DMS79 (cell line): ENCODE measurements around the gene TTC39A.
"Not testable (repeated sequence)": the region's sequence is repeated elsewhere in the genome, so short reads cannot be mapped to it uniquely, and the experiment has no call there.

ENCODE experiments used
- DNase-seq: peaks from one replicate; lab custom pipeline; 2025; lab: John Stamatoyannopoulos, UW

The TTC39A gene

DNA sequence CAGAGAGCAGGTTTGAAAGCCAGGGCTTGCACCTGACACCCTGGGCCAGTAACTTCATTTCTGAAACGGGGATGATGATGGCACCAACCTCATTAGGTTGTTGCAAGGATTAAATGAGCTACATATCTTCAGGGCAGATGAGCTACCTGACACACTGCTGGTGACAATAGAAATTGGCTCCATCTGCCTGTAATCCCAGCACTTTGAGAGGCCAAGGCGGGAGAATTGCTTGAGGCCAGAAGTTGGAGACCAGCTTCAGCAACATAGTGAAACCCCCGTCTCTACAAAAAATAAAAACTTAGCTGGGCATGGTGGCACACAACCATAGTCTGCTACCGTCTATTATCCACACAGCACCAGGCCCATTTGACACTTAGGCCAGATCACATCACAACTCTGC is 6.3 kb upstream of the TTC39A start:
- DNase-seq = no peak

DNA sequence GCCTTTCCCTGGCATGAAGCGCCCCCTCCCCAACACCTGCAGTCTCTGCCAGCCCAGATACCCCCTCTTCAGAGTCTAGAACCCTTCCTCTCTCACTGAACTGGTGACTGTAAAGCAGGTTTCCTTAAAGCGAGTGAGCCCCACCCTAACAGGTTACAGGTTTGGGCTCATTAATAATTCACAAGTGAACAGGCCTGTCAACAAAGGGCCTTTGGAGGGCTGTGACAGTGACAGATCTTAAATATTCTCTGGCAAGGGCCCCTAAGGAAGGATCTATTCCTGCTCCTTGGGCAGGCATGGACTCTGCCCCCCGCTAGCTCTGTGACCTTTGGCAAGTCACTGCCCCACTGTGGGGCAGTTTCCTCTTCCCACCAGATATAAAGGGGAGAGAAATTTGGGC is 5.6 kb upstream of the TTC39A start:
- no peak for DNase-seq

DNA sequence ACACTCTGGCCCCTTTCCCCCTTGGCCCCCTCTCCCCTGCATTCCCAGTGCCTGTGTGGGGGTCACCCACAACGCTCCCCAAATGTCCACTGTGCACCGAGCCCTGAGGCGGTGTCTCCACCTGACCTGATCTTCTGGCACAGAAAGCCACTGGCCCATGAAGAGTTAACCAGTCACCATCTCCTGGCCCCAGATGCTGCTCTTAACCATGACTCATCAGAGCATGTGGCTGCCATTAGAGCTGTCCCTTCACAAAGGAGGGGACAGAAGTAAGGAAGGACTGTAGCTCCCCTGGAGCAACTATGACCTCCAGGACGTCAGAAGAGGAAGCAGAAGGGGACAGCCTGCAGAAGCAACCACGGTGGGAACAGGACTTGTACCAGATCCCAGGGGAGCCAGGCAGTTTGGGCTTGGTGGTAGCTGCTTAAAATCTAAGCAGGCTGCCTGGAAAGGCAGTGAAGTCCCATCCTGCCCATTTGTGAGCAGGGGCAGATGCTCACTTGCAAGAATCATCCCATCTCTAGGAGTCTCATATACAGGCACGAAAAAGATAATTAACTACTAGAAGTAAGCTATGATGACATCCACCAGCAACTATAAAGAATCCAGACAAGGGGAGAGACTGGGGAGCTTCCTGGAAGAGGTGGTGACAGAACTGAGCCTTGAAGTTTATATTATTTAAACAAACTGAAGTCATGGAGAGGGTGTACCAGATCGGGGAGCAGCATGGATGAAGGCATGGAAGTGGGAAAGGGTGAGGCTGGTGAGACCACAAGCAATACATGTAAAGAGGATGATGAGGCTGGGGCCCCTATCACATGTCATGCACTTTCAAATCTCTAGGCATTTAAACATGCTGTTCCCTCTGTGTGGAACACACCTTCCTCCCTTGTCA is 1.1 kb upstream of the TTC39A start:
- DNase-seq = peak; percentile 29

DNA sequence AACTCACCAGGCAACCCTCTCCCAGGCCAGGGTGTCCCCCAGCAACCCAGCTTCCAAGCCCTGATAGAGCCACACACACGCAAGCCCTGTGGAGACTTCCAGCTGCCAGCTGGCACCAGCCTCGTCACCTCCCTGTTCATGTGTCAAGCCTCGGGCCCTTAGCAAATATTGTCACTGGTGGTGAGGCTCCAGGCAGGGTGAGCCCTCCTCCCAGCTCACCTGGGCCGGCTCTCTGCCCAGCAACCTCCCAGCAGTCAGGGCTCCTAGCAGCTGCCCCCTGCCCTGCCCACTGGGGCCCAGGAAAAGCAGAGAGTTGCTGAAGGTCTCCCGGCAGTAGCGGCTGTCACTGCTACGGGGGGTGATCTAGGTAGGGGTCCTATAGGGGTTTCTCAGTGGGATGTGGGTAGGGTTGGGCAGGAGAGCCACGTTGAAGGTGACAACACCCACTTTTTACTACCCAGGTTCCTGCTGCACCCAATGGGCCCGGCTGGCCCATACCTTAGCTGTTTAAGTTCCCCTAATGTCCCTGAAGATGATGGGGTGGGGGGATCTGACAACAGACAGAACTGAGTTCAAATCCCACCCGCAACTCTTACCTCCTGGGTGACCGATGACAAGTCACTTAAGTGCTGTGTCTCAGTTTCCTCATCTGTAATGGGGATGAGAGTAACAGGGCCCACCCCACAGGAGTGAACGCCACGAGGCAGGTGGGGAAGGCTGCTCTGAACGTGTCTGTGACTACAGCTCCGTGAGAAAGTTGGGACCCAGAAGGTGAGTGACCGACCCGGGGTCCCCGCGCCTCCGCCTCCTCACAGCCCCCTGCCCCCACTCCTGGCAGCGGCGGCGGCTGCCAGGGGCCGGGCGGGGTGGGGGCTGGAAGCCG is 678 bp downstream of the TTC39A start:
- DNase-seq = peak; percentile 16

DNA sequence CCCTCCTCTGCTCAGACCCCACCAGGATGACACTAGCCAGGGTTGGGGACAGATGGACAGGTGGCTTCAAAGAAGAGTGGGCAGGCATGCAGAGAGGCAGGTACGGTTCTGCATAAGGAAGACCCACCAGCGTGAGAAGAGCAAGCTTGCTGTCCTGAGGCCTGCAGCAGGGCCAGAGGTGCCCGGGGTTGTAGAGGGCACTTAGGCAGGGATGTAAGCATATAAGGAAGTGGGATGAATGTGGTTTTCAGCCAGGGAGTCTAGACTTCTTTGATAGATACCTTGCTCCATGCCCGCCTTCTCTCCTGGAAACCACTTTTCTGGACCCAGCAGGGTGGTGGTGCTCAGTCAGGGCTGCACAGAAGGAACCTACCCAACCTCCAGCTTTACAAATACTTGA is 1.4 kb downstream of the TTC39A start:
- DNase-seq = no peak

DNA sequence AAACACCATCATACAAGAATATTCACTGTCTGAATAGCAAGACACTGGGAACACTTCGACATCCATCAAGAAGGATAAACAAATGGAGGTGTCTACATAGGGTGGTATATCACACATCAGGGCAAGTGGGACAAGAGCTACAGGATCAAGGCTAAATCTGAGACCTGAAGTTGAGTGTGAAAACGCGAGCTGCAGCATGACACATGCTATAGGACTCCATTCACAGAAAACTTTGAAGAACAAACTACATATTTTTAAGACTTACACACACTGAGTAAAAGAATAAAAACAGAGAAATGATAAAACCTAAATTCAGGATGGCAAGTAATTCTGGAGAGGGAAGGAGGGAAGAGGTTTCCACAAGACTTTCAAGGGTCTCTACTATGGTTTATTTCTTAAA is 2.1 kb downstream of the TTC39A start:
- DNase-seq = no peak

DNA sequence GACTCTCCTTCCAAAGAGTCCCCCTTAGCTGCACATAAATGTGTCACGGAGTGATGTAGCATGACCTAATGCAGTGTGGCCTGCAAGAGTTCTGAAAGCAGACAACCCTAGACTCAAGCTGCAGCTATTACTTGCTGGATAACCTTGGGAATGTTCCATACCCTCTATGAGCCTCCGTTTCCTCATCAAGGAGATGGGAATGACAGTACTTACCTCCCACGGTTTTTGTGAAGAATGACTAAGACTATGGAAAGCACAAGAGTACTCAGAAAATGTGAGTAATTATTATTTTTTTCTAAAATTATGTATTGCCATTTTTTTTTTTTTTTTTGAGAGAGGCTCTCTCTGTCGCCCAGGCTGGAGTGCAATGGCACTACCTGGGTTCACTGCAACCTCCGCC is 3.0 kb downstream of the TTC39A start:
- no peak for DNase-seq

DNA sequence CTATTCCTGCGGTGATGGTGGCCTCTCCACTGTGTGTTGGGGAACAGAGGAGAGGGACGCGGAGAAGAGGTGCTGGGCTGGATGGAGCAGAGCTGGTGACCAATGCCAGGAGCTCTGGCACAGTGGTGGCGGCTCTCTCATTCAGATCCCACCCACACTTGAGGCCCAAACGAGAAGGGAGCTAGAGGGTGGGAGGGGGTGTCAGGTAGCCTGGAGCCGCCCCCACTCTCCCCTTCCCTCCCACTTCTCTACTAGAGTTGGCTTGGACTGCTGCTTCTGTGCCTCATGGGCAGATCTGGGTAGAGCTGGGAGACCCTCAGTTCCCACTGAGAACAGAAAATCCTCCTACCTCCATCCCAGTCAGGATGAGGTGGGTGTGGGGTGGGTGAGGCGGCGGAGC is 3.5 kb downstream of the TTC39A start:
- DNase-seq = no peak

DNA sequence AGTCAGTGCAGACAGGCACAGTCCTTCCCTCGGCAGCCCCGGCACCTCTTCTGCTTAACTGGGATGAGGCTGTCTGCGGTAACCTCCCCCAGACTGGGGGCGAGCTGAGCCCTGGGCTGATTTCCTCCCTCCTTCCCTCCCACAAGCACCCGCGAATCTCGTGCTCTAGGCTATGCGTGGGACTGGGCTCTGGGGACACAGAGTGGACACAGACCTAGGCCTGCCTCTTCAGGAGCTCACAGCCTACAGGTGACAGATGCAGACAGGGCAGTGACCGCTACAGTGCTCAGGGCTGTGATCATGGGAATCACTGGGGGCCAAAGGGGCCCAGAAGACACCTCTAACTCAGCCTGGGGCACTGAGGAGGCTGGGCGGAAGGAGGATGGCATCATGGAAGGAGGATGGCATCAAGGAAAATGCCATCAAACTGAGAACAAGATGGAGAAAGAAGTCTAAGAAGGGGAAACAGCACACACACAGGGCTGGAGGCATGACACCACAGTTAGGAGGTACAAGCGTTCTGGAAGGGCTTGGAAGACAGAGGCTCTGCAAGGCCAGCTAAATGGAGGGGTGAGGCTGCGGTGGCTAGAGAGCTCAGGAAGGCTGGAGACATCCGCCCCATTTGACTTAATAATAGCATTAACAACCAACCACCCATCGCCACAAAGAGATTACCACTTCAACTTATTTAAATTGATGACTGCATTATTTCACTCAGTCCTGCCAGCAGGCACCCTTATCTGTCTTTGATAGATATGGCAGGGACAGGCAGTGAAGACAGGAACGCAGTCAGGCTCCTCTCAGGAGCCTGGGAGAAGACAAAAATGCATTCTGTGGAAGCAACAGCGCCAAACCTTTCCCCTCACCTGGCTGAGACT is 4.2 kb downstream of the TTC39A start:
- DNase-seq = no peak

DNA sequence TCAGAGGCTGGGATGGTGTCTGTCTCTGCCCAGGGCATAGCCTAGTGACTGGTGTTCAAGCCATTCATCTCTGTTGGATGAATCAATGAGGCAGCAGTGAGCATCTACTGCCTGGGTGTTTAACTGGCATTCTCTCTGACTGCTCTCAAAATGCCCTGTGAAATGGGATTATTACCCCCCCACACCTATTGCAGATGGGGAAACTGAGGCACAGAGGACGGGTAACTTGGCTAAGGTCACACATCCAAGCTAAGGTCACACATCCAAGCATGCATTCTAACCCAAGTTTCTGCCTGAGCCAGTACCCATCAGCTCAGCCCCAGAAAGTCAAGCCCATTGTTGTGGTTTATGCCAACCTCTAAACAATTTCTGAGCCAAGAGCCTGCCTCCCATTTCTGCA is 5.0 kb downstream of the TTC39A start:
- DNase-seq = no peak

DNA sequence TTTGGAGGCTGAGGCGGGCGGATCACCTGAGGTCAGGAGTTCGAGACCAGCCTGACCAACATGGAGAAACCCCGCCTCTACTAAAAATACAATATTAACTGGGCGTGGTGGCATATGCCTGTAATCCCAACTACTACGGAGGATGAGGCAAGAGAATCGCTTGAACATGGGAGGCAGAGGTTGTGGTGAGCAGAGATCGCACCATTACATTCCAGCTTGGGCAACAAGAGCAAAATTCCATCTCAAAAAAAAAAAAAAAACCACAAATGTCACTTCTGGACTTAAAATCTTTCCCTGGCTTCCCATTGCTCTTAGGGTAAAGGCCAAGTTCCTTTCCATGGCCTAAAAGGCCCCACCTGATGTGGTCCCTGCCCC is 5.4 kb downstream of the TTC39A start:
- DNase-seq = not testable (repeated sequence)

DNA sequence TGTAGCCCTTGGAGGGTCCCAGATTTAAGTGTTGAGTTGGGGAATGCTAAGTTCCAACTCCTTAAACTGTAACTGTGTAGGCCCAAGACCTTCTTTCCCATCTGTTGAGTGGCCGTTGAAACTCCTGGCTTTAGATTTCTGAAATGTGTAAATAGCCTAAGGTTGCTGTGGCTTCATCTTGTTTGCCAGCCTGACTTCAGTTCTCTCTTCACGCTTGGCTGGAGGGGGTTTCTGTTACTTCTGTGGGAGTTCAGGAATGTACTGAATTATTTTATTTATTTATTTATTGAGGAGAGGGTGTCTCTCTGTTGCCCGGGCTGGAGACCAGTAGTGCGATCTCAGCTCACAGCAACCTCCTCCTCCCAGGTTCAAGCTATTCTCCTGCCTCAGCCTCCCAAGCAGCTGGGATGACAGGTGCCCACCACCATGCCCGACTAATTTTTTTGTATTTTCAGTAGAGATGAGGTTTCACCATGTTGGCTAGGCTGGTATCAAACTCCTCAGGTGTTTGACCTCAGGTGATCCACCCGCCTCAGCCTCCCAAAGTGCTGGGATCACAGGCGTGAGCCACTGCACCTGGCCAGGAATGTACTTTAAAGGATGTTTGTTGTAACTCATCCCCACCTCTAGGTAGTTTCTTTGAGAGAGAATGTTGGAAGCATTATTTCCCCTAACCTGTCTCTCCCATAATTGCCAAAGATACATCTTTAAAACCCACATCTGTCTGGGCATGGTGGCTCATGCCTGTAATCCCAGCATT is 5.9 kb downstream of the TTC39A start:
- DNase-seq = no peak

DNA sequence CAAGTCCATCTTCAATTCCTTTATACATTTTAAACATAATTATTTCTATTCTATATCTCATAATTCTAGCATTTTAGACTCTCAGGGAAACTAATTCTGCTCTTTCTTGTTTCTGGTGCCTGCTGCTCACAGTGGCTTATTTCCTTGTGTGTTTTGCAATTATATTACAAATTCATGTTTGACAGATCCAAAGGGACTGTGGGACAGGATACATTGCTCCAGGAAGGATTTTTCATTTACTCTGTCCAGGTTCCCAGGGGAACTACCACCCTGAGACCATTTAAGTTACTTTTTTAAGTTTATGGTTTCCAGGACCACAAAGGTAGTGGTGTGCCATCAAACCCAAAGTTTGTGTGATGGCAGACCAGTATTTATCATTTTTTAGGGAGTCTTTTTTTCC is 6.6 kb downstream of the TTC39A start:
- no peak for DNase-seq

DNA sequence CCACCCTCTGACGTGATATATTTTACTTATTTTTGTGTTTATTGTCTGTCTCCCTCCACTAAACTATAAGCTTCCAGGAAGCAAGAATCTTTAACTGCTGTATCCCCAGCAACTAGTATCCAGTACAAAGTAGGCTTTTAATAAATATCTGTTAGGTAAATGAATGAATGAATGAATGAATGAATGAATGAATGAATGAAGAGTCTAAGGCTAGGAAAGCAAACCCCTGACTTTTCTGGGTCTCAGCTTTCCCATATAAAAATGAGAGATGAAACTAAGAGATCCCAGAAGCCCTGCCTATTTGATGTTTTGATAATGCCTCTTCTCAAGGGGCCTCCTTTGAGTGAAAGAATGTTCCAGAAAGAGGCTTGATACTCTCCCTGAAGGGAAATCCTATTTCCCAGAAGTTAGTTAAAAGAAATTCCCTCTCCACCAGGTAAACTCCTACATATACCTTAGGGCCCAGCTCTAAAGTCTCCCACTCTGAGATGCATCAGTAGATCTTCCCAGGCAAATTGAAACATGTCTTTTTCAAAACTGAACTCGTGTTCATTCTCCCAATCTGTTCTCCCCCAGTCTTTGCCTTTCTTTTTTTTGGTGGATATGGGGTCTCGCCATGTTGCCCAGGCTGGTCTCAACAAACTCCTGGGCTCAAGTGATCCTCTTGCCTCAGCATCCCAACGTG is 7.8 kb downstream of the TTC39A start:
- no peak for DNase-seq

DNA sequence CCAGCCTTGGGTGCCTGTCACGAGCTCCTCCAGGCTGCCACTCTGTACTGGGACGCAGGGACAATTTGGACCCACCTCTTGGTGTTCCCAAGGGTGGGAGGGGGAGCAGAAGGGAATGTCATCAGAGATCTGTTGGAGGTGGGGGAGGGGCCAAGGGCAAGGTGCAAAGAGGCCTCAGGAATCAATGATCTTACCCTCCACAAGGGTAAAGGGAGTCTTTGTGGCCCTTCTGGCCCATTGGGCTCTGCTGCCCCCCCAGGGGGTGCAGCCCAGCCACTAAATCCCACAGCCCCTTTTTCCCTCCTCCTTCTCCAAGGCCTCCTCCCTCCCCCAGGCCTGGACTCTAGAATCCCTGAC is 8.5 kb downstream of the TTC39A start:
- no peak for DNase-seq

DNA sequence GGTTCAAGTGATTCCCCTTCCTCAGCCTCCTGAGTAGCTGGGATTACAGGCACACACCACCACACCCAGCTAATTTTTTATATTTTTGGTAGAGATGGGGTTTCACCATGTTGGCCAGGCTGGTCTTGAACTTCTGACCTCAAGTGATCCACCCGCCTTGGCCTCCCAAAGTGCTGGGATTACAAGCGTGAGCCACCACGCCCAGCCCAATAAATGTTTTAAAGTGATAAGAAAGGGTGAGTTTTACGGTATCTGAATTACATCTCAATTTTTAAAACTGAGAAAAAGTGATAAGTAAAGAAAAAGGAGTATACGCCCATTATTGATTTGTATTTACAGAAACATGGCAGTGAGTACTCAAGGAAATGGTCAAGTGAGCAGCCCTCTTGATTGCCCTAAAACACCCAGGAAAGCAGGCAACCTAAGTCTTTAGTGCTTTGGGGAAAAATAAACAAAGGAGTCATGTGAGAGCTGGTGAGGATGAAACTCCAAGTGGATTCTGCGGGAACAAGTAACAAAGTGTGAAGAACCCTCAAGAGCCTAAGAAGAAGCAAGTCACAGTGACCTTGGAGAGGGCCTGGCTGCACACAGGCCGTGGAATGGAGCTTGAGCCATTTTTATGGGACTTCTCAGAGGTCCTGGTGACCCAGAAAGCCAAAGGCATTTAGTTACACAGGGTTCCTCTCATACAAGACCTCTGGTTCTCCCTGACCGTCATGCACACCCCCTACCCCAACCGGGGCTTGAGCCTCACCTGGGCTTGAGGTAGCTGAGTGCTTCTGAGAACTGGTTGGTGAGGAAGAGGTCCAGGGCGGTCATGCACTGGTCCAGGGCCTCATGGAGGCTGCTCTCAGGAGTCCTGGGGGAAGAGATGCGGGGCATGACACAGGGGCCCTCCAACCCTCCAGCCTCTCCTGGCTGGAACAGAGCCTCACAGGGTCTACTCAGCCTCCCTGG is 9.1 kb downstream of the TTC39A start:
- peak; percentile 82 for DNase-seq

DNA sequence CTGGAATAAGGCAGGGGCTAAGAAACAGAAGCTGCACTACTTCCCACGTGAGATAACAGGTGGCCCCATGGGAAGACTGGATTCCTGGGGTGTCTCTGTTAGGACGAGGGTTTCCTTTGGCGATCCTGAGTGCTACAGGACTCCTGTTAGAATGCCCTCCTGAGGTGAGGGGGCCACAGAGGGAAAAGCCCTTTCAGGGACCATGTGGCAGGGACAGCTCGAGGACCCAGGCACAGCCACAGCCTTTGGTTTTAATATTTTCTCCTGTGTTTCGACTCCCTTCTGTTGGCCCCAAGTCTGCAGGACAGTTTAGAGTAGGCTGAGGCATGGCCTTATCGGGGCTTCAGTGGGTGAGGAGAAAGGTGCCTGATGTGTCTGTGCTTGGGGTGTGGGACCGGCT is 12.6 kb downstream of the TTC39A start:
- DNase-seq = no peak

DNA sequence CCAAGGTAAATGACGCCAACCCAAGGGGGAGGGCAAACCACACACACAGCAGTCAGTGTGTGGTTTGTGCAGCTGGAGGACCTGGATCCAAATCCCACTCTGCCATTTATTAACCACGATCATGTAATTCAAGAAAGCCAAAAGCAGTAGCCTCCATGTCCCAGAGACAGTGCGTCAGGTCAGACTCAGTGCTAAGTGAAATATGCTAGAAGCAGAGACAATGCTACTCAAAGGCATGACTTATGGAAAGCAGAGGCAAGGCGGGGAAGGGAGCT is 13.6 kb downstream of the TTC39A start:
- DNase-seq = no peak

DNA sequence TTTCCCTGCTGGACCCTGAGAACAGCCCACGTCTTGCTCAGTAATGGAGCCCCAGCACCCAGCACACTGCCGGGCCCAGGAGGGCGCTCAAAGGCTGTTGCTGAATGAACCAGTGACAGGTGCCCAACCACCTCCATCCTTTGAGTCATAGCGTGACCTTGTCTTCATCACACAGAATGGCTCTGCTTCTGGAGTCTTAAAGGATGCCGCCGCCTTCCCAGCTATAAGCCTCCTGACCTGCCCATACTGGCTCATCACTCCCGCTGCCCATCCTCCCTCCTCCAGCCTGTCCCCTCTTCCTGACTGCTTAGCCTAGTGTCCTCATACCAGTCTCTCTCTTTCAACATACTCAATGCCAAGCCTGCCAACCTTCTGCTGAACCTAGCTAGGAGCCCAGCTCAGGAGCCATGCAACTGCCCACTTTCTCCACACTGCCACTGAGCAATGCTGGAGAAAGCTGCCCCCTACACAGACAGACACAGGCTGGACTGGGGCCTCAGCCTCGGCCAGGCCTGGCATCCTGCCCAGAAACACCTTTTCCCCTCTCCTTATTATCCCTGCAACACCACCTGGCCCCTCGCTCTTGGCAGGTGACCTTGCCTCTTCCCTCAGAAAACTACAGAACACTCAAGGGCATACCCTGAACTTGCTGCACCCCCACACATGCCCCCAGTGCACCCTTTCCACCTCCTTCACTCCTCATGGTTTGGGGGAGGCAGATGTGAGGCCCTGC is 14.1 kb downstream of the TTC39A start:
- DNase-seq = peak; percentile 66
